MM.1S (cell line): ENCODE measurements around the gene ZFR2.
"Not testable (repeated sequence)": the region's sequence is repeated elsewhere in the genome, so short reads cannot be mapped to it uniquely, and the experiment has no call there.

Experiments used
- DNase-seq: peaks from one replicate; pipeline ENCODE4 v3.0.0-alpha.2; 2015
- H2AFZ ChIP-seq: fragments of 300-600 bp; sonication (generic); 2 replicates; pipeline ENCODE4 v1.6.0; 2016; ENCODE audit warnings: antibody characterized with exemption, low read length
- H3F3A ChIP-seq: fragments of 300-600 bp; sonication (generic); 2 replicates; pipeline ENCODE4 v1.6.1; 2016; ENCODE audit warnings: mild to moderate bottlenecking, antibody characterized with exemption, low read length, moderate library complexity, mixed read lengths; ENCODE audit not compliant: insufficient read depth
- H3K27ac ChIP-seq: fragments of 300-600 bp; sonication (generic); 2 replicates; pipeline ENCODE4 v1.5.1; 2016; ENCODE audit warnings: mild to moderate bottlenecking, low read length
- H3K27me3 ChIP-seq: fragments of 300-600 bp; sonication (generic); replicated peaks from 2 replicates; pipeline ENCODE4 v1.6.0; 2016; ENCODE audit warnings: low read length; ENCODE audit not compliant: insufficient read depth
- H3K36me3 ChIP-seq: fragments of 300-600 bp; sonication (generic); replicated peaks from 2 replicates; pipeline ENCODE4 v1.6.1; 2016; ENCODE audit warnings: mild to moderate bottlenecking, low read length, mixed read lengths; ENCODE audit not compliant: insufficient read depth
- H3K4me1 ChIP-seq: fragments of 300-600 bp; sonication (generic); 2 replicates; pipeline ENCODE4 v1.6.1; 2016; ENCODE audit warnings: low read length, mixed read lengths
- H3K4me2 ChIP-seq: fragments of 300-600 bp; sonication (generic); 2 replicates; pipeline ENCODE4 v1.6.0; 2016; ENCODE audit warnings: low read depth, low read length
- H3K4me3 ChIP-seq: fragments of 300-600 bp; sonication (generic); 2 replicates; pipeline ENCODE4 v1.5.1; 2016; ENCODE audit warnings: low read length, mixed read lengths
- H3K79me2 ChIP-seq: fragments of 300-600 bp; sonication (generic); 2 replicates; pipeline ENCODE4 v1.6.1; 2016; ENCODE audit warnings: mixed run types, low read length, mixed read lengths
- H3K9ac ChIP-seq: fragments of 300-600 bp; sonication (generic); 2 replicates; pipeline ENCODE4 v1.6.1; 2016; ENCODE audit warnings: low read length, mixed read lengths
- H3K9me2 ChIP-seq: fragments of 300-600 bp; sonication (generic); replicated peaks from 2 replicates; pipeline ENCODE4 v1.6.1; 2016; ENCODE audit warnings: mild to moderate bottlenecking, low read length, mixed read lengths; ENCODE audit not compliant: insufficient read depth
- H3K9me3 ChIP-seq: fragments of 300-600 bp; sonication (generic); replicated peaks from 2 replicates; pipeline ENCODE4 v1.6.1; 2016; ENCODE audit warnings: mild to moderate bottlenecking, low read length, mixed read lengths; ENCODE audit not compliant: insufficient read depth
- H4K20me1 ChIP-seq: fragments of 300-600 bp; sonication (generic); 2 replicates; pipeline ENCODE4 v1.6.1; 2016; ENCODE audit warnings: mild to moderate bottlenecking, low read length, moderate library complexity, mixed read lengths; ENCODE audit not compliant: insufficient read depth
- CTCF ChIP-seq: fragments of 300-600 bp; sonication (generic); IDR thresholded peaks from 2 replicates; pipeline ENCODE4 v1.5.1; 2016; ENCODE audit warnings: antibody characterized with exemption, low read length, mixed read lengths
- EZH2 ChIP-seq: fragments of 300-600 bp; sonication (generic); optimal IDR thresholded peaks from 2 replicates; pipeline ENCODE3; 2017; ENCODE audit warnings: low read depth, mild to moderate bottlenecking, antibody characterized with exemption, low read length, mixed read lengths
- EZH2phosphoT487 ChIP-seq: fragments of 300-600 bp; sonication (generic); IDR thresholded peaks from 2 replicates; pipeline ENCODE4 v1.6.1; 2018; ENCODE audit warnings: antibody characterized with exemption, low read length

Gene ZFR2

GRCh38 chr19:3898426-3898825 is 29.6 kb upstream of the ZFR2 start:
- H3K27me3 ChIP-seq = peaks cover 88% of the 10 kb centered on the region
- no peak overlapping the region for H3K27ac ChIP-seq
- no peaks in the 10 kb centered on the region for H3K9me3 ChIP-seq
- DNase-seq = no peak
- H3F3A ChIP-seq = no peaks in the 10 kb centered on the region
- no peak overlapping the region for H3K9ac ChIP-seq
- no peaks in the 10 kb centered on the region for H3K36me3 ChIP-seq
- no peak overlapping the region for H3K4me3 ChIP-seq
- TF ChIP-seq EZH2 = no peak
- TF ChIP-seq EZH2phosphoT487 = no peak
- no peak for TF ChIP-seq CTCF
- no peaks in the 10 kb centered on the region for H3K9me2 ChIP-seq
- no peaks in the 10 kb centered on the region for H3K4me1 ChIP-seq
- H3K79me2 ChIP-seq = no peaks in the 10 kb centered on the region
- H3K4me2 ChIP-seq = no peak overlapping the region
- H4K20me1 ChIP-seq = no peaks in the 10 kb centered on the region
- no peak overlapping the region for H2AFZ ChIP-seq

GRCh38 chr19:3897936-3898335 is 29.1 kb upstream of the ZFR2 start:
- no peak overlapping the region for H2AFZ ChIP-seq
- no peaks in the 10 kb centered on the region for H3K36me3 ChIP-seq
- H3K9me3 ChIP-seq = no peaks in the 10 kb centered on the region
- no peak overlapping the region for H3K4me2 ChIP-seq
- no peak for TF ChIP-seq EZH2phosphoT487
- no peak for TF ChIP-seq CTCF
- TF ChIP-seq EZH2 = no peak
- H3K27me3 ChIP-seq = peaks cover 88% of the 10 kb centered on the region
- H3F3A ChIP-seq = no peaks in the 10 kb centered on the region
- H3K4me1 ChIP-seq = no peaks in the 10 kb centered on the region
- no peak overlapping the region for H3K4me3 ChIP-seq
- no peak for DNase-seq
- H4K20me1 ChIP-seq = no peaks in the 10 kb centered on the region
- no peaks in the 10 kb centered on the region for H3K9me2 ChIP-seq
- H3K9ac ChIP-seq = no peak overlapping the region
- no peak overlapping the region for H3K27ac ChIP-seq
- no peaks in the 10 kb centered on the region for H3K79me2 ChIP-seq

- Histone ChIP-seq H3K27ac (no peak overlapping the region), H3K79me2 (no peaks in the 10 kb centered on the region), H3K4me3 (no peak overlapping the region), H4K20me1 (no peaks in the 10 kb centered on the region), H3K4me2 (no peak overlapping the region), H3K4me1 (no peaks in the 10 kb centered on the region), H2AFZ (no peak overlapping the region), H3K9me3 (no peaks in the 10 kb centered on the region), H3K9me2 (no peaks in the 10 kb centered on the region), H3K9ac (no peak overlapping the region), H3K27me3 (peaks cover 89% of the 10 kb centered on the region), H3K36me3 (no peaks in the 10 kb centered on the region), H3F3A (no peaks in the 10 kb centered on the region)
- TF ChIP-seq EZH2phosphoT487 = no peak
- TF ChIP-seq CTCF = no peak
- TF ChIP-seq EZH2 = no peak
- DNase-seq = no peak
Measured at GRCh38 chr19:3895788-3896187, 26.9 kb upstream of the ZFR2 start.

- H3K9ac ChIP-seq, H3K79me2 ChIP-seq, H3K4me3 ChIP-seq, H3K9me2 ChIP-seq, H3F3A ChIP-seq, H3K36me3 ChIP-seq, H3K27ac ChIP-seq, H2AFZ ChIP-seq, H3K4me1 ChIP-seq, DNase-seq, H3K9me3 ChIP-seq, H4K20me1 ChIP-seq, H3K4me2 ChIP-seq: not testable (repeated sequence)
- H3K27me3 ChIP-seq = peaks cover 89% of the 10 kb centered on the region
Measured at GRCh38 chr19:3894959-3895358, 26.1 kb upstream of the ZFR2 start.
